GM18508 (cell line): ENCODE results near the gene CDK11B.
"Not testable (repeated sequence)": the region's sequence is repeated elsewhere in the genome, so short reads cannot be mapped to it uniquely, and the experiment has no call there.

ENCODE experiments used
- ATAC-seq: cut with Tn5 transposase; IDR thresholded peaks from one replicate; pipeline ENCODE4 v1.9.1; 2021; ENCODE audit warnings: moderate number of reproducible peaks; ENCODE audit not compliant: insufficient read depth, unreplicated experiment

CDK11B gene

DNA sequence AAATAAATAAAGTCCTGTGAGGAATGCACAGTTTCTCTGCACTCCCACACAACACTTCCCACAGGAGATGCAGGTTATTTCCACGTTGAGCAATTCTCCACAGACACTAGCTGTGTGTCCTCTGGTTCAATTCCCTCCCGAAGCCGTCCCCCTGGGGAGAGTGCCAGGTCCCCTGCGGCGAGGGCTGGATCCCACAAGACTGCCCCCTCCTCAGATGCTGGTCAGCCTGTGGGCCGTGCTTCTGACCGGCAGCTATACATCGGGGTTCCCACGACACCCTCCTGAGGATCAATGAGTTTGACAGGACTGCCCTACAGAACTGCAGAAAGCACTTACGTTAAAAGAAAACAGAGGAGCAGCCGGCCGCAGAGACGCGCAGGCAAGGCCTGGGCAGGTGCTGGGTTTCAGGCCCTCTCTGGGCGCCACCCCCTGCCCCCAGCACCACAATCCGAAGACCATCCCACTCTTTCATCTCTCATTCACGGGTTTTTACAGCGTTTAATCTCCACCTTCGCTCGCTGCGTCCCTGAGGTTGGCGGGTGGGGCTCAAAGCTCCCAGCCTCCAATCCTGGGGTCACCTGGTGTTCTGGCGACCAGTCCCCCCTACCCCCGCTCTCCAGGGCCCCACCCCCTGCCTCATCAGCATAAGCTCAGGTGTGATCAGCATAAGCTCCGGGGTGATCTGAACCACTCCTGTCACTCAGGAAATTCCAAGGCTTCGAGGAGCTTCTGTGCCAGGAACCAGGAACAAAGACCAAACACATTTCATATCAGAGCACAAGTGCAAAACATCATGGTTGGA lies 24.5 kb upstream of the CDK11B start:
- ATAC-seq: no peak

DNA sequence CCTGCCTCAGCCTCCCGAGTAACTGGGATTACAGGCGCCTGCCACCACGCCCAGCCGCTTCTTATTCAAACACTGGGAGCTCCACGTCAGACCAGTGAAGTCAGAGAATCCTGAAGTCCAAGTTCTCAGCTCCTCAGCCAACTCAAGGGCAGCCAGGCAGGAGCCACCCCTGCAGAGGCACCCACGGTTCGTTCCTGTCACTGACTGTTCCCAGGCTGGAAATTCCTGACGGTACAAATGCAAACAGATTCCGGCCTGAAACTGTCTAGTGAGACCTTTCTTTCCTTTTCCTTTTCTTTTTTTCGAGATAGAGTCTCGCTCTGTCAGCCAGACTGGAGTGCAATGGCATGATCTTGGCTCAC lies 22.1 kb upstream of the CDK11B start:
- ATAC-seq: no peak

DNA sequence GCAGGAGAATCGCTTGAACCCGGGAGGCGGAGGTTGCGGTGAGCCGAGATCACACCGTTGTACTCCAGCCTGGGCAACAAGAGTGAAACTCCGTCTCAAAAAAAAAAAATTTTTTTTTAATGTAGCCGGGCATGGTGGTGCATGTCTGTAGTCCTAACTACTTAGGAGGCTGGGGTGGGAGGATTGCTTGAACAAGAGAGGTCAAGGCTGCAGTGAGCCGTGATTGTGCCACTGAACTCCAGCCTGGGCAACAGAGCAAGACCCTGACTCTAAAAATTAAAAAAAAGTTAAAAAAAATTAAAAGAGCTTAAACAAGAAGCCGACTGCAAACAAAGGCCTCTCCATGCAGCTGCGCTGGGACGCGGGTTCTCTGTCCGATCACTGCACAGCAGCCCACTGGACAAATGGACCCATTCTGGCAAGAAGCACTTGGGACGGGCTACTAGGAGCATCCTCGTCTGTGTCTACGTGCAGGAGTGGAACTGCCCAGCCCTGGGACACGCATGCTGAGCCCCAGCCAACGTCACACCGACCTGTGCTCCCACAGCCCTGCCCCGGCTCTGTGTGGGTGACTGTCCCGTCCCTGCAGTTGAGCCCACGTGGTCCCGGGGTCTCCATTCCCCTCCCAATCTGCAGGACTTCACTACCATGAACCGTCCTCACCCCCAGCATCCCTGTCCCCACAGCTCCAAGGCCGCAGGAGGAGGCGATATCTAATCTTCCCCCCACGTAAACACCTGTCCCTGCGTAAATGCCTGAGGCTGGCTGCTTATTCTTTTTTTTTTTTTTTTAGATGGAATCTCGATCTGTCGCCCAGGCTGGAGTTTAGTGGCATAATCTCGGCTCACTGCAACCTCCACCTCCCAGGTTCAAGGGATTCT lies 21.5 kb upstream of the CDK11B start:
- no peak for ATAC-seq

DNA sequence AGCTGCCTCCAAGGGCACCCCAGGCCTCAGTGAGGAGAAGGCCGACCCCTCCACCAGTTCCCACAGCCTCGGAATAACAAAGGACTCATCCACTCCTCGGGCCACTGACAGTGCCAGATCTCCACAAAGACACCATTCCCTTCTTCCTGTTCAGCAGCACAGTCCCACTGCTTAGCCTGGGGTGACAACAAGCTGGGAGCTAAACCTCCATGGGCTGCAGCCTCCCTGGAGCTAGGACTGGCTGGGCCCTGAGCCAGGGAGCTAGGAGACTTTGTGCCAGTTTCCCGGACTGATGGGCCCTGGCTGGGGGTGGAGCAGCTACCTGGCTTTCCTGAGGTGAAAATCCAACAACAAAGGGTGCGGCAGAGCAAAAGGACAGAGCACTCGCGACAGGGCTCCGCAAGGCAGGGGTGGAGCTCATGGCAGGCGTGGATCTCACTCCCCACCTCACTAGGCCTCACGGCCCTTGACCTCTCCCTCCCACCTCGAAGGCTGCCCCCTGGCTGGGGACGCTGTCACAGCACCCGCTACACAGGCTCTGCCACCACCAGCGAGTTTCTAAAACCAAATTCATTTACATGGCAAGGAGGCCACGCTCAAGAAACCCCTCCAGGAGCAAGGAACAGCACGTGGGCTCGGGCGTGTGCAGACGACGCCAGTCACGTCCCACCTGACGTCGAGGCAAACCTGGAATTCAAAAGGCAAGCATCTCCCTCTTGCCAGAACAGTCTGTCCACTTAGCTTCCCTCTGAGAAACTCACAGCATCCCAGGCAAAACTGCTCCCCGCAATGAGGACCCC lies 20.0 kb upstream of the CDK11B start:
- no peak for ATAC-seq

DNA sequence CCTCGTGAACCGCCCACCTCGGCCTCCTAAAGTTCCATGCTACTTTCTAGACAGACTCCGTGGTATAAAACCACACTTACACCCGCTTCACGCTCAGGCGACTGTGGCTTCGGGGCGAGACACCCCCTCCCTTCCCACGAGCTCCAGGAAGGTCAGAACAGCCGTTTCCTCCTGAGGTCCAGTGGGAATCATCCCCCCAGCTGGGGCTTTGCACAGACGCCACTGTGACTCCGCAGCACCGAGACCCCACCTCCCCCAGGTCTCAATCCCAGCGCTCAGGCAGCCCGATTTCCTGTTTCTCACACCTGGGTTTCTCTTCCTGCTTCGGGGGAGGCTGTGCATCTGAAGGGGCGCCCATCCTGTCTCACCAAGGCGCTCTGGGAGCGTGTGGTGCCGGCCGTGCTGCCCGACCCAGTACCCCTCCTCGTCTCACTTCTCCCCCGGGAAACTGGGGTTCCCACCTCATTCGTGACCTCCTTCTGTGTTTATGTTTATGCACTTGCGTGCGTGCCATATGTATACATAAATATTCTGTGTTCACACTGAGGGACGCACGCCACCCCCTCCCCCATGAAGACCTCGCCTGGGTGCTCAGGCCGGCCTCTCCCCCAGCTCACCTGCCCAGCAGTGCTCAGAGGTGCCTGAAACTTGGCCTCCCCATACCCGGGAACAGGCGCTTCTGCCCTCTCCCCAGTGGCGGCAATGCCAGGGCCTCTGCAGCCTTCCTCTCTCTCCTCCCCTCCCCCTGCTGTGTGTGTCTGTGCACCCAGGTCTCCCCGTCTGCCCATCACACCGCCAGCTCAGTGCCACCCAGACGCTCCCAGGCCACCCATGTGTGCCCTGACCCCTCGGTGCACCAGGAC lies 19.1 kb upstream of the CDK11B start:
- no peak for ATAC-seq

DNA sequence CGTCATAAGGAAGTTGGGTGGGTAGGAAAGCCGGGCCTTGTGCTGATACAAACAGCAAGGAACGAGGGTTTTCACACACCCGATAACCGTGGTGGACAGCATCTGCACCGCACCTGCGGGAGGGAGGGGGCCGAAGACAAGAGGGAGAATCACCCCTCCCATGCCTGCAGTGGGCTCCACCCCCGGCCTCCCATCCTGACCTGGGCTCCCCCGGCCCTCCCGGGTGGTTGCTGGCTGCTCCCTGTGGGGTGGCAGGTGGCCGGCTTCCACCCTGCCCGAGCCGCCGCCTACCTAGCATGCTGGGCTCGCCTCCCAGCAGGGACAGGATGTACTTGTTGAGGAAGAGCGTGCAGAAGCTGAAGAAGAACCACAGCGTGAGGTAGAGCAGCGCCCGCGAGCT lies 17.3 kb upstream of the CDK11B start:
- ATAC-seq: not testable (repeated sequence)

DNA sequence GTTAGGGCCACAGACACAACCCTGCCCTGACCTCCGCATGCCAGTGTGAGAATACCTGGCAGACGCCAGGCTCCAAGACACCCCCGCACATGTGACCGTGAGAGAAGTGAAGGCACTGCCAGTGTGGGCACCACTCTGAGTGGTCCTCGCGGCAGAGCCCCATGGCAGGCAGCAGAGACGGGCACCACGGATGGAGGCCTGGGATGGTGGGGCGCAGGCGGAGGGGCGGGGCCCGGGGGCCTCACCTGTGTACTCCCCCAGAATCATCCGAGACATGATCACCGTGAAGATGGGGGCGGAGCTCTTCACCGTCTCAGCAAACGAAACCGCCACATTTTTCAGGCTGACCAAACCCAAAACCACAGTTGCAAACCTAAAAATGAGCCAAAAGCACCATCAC lies 16.4 kb upstream of the CDK11B start:
- ATAC-seq: not testable (repeated sequence)

DNA sequence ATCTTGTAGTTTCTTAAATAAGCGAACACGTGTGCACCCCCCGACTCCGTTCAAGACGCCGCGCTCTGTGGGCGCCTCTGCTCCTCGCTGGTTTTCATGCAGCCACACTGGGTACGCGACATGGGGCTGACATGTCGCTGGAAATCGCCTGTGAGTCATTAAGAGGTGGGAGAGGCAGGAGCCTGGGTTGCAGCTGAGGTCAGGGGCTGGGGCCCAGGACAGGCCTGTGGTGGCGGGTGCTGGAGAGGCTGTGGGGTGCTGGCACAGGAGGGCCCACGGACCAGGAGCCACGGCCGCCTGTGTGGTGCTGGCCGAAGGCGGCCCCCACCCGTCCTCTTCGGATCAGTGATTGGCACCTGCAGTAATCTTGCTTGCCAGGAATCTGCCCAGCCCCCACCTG lies 16.0 kb upstream of the CDK11B start:
- ATAC-seq: not testable (repeated sequence)

DNA sequence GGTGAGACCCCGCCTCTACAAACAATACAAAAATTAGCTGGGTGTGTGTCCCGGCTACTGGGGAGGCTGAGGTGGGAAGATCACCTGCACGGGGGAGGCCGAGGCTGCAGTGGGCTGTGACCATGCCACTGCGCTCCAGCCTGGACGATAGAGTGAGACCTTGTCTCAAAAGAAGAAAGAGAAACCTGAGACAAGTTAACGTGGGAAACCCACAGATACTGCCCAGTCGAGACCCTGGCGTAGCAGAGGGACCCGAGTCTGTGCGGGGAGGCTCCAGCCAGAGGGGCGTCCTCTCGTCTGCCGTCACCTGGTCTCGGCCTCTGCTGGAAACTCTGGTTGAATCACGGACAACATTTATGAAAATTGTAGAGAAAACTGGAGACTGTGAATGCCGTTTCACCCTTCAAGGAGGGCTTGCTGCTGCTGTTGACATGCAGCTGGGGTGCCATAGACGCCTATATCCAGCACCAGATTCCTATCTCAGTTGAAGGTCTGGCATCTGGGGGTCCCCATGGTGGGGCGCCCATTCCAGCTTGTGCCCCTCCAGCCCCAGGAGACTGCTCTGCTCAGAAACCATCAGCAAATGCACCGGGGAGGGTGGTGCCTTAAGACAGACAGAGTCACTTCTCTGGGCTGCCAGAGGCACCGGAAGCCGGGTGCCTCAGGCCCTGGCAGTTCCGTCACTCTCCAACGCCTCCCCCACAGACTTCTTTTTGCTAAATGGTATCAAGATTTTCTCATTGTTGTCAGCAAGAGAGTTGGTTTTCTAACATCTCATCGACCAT lies 13.6 kb upstream of the CDK11B start:
- ATAC-seq: no peak

DNA sequence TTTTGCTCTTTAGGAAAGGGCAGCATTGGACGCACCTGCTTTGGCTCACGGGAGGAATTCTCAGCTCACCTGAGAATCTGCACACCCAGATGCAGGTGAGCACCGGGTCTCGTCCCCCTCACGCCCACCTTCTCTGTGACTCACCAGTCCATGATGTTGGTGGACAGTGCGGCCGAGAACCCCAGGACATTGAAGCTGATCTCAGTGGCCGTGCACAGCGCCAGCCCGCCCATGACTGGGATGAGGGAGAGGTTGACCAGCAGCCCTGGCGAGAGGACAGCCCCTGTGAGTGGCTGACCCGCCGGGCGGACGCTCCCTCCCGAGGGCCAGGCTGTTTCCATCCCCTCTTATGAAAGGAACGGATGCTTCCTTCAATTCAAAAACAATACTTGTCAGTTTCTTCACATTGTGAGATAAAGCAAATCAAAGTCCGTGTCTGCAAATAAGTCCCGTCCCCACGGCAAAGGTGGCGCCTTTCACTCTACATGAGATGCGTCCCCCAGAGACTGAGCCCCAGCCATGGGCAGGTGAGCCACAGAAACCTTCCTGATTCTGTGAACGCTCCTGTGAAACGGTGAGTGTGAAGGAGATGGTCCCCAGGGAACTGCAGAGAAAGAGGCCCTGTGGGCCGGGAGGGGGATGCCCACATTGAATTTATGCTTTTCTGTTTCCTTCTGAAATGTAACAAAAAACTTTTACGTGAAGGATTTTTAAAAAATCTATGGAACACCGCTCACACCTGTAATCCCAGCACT lies 12.7 kb upstream of the CDK11B start:
- ATAC-seq: no peak

DNA sequence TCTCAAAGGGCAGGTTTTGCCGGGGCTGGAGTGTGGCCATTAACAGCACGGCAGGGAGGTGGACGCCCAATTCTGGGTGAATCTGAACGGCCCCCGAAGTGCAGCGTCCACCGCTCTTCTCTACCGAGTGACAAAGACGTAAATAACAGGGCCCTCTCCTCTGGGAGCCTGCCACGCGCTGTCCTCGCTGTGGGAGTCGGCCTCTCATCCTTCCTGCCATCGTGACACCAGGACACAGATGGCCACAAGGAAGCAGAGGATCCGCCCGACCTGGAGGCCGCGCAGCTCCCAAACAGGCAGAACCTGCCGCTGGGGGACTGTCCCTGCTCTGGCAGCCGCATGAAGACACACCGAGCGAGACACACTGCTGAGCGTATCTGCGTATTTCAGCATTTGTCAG lies 12.1 kb upstream of the CDK11B start:
- no peak for ATAC-seq

DNA sequence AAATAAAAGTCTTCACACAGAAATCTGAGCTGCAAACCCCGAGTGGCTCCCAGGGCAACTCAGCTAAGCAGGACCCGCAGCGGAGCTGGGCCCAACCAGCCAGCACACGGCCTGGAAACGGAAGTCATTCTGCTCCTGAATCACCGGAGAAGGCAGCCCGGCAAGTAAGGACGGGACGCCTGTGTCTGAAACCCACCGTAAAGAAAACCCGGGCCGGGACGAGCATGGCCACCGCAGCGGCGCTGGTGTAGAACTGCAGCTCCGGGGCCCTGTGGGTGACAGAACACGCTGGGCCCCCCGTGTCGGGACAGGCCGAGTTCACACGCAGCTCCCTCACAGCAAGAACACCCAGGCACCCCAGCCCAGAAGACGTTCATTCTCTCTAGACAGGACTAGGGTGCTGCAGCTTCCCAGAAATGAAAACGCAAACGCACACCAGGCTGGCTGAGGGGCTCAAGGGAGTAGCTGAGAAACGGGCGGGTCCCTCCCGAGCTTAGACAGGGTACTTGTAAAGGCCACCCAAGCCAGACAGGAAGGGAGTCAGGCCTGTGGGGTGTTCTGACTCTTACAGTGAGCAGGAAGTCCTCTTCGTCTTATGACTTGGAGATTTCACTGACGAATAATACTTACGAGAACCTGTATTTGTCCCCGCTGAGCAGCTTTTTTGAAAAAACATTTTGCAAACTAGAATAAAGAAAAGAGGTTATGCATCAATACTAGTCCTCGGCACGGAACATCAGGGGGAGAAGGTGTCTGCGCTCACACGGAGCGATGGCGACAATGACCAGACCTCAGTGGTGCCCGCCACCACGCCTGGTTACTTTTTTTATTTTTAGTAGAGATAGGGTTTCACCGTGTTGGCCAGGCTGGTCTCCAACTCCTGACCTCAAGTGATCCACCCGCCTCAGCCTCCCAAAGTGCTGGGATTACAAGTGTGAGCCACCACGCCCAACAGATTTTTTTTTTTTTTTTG lies 10.9 kb upstream of the CDK11B start:
- no peak for ATAC-seq

DNA sequence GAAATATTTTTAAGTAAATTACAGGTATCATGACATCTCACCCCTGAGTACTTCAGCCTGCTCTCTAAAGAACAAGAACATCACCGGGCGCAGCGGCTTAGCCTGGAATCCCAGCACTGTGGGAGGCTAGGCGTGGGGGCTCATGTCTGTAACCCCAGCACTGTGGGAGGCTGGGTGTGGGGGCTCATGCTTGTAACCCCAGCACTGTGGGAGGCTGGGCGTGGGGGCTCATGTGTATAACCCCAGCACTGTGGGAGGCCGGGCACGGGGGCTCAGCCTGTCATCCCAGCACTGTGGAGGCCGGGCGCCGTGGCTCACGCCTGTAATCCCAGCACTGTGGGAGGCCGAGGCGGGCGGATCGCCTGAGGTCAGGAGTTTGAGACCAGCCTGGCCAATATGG lies 7.7 kb upstream of the CDK11B start:
- ATAC-seq: no peak

DNA sequence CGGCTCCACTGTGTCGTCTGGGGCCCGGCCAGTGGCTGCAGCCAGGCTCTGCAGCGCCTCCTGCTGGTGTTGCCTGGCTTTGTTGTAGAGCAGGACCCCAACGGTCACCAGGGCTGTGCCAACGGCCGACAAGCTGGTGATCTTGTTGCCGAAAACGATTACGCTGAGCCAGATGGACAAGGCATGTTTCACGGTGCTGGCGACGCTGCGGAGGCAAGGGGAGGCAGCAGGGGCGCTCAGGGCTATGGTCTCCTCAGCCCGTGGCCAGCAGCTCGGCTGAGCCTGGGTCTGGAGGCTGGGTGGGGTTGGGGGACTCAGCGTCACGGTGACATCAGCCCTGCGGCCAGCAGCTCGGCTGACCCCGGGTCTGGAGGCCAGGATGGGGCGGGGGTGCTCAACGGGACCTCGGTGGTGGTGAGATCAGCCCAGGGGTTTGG lies 7.0 kb upstream of the CDK11B start:
- no peak for ATAC-seq

DNA sequence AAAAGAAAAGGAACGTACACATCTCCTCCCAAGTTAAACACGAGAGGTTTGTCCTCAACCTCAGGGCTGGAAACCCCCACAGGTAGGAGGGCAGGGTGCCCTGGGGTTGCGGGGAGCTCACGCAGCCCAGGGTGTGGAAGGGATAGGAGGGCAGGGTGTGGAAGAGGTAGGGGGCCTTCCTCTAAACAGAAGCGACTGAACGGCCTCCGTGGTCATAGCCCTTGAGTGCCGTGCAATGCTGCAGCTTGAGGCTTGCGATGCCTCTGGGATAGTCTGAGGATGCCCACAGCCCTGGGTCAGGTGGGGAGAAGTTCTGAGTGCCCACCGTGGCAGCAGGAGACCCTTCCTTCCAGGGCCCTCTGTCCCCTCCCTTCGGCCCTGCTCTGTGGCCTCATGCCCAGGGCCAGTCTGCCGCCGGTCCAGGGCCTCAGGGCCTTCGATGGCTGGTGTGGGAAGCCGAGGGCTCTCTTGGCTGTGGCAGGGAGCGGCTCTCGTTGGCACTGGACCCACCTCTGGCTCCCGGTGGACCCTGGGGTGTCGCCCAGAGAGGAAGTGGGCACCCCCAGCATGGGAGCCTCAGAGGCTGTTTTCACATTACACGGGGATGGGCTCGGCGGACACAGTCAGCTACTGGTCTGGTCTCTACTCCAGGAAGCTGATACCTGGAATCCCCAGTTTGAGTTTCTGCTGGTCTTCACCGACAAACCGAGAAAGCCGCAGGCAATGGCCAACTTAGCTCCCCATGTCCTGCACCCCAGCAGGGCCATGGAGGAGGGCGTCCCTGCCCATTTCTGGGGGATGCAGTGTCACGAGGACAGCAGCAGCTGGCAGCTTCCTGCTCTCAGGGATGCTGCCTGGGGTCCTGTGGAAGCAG lies 6.4 kb upstream of the CDK11B start:
- no peak for ATAC-seq

DNA sequence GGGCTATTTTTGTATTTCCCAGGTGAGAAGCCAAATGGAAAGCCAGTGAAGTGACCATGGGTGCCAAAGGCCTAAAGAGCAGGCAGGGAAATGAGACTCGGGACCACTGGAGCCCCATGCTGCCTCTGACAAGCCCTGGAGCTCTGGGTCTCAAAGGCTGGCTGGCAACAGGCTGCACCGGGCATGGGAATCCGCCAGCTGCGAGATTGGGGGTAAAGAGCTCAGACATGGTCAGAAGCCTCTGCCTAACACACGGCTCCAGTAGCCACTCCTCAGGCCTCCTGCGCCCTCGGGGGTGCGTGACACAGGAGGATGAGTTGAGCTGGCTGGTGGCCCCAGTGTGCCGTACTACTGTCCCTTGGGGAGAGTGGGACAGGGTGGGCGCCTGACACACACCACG lies 5.5 kb upstream of the CDK11B start:
- ATAC-seq: not testable (repeated sequence)
